Left forelimb (tissue), 1 donor: Measurements from ENCODE around the gene IRX6.

Experiments
- DNase-seq: peaks from one replicate; pipeline ENCODE4 v3.0.0-alpha.2; 2018; ENCODE audit warnings: low spot score

IRX6 gene

GRCh38 chr16:55324285-55325079 lies 479 bp downstream of the IRX6 start:
- DNase-seq, result no peak

- no peak for DNase-seq
These were observed 1.1 kb downstream of the IRX6 start for GRCh38 chr16:55325080-55325447.

GRCh38 chr16:55325458-55326109 lies 1.6 kb downstream of the IRX6 start:
- no peak for DNase-seq

DNA sequence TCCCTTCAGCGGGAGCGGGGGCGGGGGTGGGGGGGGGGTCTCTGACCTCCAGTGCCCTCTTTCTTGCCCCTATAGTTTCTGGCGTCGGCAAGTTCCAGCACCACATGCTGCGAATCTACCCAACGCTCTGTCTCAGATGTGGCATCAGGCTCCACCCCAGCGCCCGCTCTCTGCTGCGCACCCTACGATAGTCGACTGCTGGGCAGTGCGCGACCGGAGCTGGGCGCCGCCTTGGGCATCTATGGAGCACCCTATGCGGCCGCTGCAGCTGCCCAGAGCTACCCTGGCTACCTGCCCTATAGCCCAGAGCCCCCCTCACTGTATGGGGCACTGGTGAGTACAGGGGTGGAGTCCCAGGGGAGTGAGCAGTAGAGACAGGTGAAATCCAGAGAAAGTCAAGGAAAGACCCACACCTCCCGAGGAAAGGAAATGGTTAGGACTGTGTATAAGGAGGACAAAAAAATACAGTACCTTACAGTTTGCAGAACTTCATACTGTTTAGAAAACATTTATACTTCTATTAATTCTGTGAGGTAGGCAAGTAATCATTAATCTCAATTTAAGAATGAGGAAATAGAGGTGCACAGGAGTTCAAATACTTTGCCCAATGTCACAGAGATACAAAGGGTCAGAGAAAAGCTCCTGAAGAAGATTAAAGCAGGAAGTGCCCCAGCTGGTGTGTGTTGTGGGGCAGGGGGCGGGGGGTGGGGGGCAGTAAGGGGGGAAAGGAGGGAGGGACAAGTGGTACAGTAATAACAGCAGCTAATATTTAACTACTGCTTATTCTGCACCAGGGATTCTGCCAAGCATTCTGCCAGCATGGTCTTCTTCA lies 2.5 kb downstream of the IRX6 start:
- DNase-seq, result no peak

DNA sequence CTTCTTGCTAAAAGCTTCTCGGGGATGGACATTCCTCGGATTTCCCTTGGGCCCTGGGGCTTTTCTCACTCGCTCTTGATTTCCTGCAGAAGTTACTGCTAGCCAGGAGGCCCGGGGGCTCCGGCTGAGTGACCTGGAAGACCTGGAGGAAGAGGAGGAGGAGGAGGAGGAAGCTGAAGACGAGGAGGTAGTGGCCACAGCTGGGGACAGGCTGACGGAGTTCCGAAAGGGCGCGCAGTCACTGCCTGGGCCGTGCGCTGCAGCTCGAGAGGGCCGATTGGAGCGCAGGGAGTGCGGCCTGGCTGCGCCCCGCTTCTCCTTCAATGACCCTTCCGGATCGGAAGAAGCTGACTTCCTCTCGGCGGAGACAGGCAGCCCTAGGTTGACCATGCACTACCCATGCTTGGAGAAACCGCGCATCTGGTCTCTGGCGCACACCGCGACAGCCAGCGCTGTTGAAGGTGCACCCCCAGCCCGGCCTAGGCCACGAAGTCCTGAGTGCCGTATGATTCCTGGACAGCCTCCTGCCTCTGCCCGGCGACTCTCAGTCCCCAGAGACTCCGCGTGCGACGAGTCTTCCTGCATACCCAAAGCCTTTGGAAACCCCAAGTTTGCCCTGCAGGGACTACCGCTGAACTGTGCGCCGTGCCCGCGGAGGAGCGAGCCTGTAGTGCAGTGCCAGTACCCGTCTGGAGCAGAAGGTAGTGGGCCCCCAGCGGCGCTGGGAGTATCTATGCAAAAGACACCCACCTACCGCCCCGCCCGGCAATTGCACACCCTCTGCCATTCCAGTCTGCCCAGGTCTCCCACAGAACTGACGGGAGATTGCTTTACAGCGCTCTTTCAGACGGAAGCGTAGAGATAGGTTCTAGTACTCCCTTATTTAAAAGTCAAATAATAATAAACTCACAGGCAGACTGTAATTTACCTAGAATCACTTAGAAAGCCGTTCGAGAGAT lies 4.9 kb downstream of the IRX6 start:
- no peak for DNase-seq

DNA sequence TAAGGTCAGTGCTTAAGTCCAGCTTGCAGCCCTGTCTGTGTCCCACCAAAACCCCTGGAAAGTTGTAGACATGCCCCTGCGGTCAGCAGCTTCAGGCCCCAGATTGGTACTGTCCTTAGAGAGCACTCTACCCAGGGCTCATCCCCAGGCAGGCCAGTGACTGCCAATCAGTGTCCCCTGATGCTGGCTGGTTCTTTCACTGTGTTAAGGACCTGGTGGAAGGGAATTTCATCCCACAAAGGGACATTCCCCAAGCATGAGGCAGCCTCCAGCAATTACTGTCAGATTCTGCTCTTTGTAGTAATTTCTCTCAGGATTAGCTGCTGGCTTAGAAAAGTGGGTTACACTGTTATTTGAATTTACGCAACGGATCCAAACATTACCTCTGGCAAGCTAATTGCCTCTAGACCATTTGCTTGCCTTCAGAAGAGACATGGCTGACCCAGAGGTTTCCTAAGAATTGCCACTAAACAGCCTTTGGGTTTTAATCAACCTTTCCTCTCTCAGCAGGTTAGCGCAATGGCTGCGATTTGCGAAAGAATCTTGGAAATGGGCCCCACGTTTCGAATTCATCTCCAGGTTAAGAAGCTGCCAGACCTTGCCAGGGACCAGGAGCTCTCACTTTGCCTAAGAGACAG lies 5.9 kb downstream of the IRX6 start:
- DNase-seq, result no peak

- no peak for DNase-seq
These were observed 7.0 kb downstream of the IRX6 start for GRCh38 chr16:55330781-55331647.

GRCh38 chr16:55331648-55332185 lies 7.7 kb downstream of the IRX6 start:
- DNase-seq, result no peak

GRCh38 chr16:55333684-55334083 lies 9.7 kb downstream of the IRX6 start:
- DNase-seq, result no peak

DNA sequence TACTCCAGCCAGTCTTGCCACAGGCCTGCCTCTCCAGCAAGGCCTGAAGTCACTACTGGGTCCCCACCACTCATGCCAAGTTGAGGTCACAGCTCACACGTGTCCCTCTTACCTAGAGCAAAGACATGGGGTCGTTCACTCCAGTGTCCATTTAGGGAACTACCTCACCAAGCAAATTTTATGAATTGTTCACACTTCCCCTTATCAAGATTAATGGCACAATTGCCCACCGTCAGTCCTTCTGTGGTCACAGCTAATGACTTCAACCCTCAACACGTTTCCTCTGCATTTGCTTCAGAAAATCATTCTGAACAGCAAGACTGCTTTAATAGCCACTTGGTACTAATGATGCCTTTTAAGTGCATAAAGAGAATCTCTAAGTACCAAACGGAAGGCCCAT lies 14.6 kb downstream of the IRX6 start:
- no peak for DNase-seq

DNA sequence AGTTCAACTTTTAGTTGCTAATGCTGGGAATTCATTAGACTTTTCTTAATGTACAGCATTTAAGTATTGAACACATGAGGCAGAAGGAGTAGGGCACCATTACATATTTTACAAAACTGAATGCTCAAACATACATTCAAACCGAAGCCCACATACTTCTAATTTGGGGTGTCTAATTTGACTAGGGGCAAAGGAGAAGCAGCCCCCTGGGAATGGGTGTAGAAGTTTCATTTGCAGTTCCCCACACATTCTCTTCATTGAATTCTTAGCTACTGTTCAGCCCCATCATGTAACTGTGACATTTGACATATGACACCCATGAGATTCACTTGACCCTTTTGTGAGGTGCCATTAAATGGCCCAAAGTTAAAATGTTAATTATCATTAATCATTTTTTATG lies 16.4 kb downstream of the IRX6 start:
- no peak for DNase-seq

- no peak for DNase-seq
These were observed 17.7 kb downstream of the IRX6 start for GRCh38 chr16:55341681-55342080.

GRCh38 chr16:55346475-55346874 lies 22.5 kb downstream of the IRX6 start:
- no peak for DNase-seq

DNA sequence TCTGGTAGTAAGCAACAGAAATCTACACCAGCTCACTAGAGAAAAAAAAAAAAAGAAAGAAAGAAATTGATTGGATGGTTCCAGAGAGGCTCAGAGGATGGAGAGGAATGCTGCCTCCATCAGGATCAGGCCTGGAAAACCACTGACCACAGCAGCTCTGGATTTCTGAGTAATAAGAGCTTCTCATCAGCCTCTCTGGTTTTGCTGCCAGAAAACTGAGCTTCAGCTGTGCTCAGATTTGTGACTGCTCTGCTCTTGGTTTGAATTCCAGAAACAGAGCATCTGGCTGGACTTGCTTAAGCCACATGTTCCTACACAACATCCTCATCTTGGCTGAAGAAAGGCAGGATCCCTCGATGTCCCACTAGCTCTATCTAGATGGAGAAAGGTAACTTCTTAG lies 25.9 kb downstream of the IRX6 start:
- DNase-seq, result no peak

- DNase-seq, result no peak
These were observed 27.0 kb downstream of the IRX6 start for GRCh38 chr16:55350984-55351383.

DNA sequence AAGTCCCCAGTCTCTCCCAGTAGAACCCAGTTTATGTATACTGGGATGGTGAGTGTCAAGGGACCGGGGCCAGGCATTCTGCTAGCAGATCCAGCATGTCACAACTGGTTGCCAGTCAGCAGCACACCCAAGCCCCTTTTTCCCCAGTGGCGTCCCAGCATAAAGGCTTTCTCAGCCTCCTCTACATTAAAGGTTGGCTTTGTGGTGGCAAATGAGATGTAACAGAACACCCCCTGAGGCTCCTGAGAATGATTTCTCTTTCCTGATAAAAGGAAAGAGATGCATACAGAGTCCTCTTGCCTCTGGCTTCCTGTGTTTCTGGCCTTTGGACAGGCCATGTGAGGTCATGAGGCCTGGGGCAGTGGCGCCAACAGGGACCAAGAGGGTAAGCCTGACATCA lies 27.9 kb downstream of the IRX6 start:
- no peak for DNase-seq

- DNase-seq, result no peak
These were observed 33.2 kb downstream of the IRX6 start for GRCh38 chr16:55357241-55357640.

DNA sequence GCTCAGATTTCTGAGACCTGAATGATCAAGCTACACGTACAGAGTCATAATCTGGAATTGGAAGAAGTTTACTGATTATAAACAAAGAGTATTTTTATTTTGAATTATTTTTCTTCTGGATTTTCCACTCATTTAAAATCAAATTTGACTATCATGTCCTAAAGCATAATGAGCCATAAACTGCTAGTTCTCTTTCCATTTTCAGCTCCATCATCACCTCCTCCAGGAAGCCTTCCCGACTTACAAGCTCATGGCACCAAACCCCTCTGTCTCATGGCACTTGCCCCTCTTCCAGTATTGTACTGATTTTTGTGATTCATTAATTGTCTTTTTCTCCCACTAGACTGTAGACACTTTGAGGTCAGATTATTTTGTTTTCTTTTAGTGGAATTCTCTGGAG lies 35.9 kb downstream of the IRX6 start:
- no peak for DNase-seq

- DNase-seq, result no peak
These were observed 40.8 kb downstream of the IRX6 start for GRCh38 chr16:55364811-55365210.

GRCh38 chr16:55367301-55367811 lies 43.4 kb downstream of the IRX6 start:
- DNase-seq, result no peak
